Ovary (tissue), 9 donors: ENCODE measurements around the gene VAV2. TPM values are rescaled to one million over a fixed set of nuclear protein-coding genes. Genes with fewer than 3 reads are reported as not detected.

Source experiments
- DNase-seq, 5 donors: peaks; one replicate each; pipeline ENCODE4 v3.0.0-alpha.2; 2019 to 2020
- H3K27ac ChIP-seq, 2 donors: fragments of 200-600 bp; one replicate each; pipeline versions ENCODE4 v1.5.1 to v1.8.0; 2019 to 2022
- H3K27me3 ChIP-seq: fragments of 200-600 bp; one replicate; pipeline ENCODE4 v1.8.0; 2022
- H3K36me3 ChIP-seq: fragments of 200-600 bp; sonication (generic); one replicate; pipeline ENCODE4 v1.5.1; 2019
- H3K4me1 ChIP-seq: one replicate; pipeline ENCODE4 v1.8.1; 2013; ENCODE audit warnings: mild to moderate bottlenecking, moderate library complexity; ENCODE audit not compliant: insufficient read depth
- H3K4me3 ChIP-seq: fragments of 200-600 bp; sonication (generic); one replicate; pipeline ENCODE4 v1.5.1; 2017
- H3K9me3 ChIP-seq, 2 donors: fragments of 200-600 bp in 1 of 2; sonication (generic) in 1 of 2; one replicate each; pipeline versions ENCODE4 v1.5.1 to v1.8.1; 2013 to 2019; ENCODE audit warnings: mild to moderate bottlenecking in 1 of 2, moderate library complexity in 1 of 2
- CTCF ChIP-seq, 3 donors: fragments of 450-650 bp in 2 of 3; fragments of 200-600 bp in 1 of 3; IDR thresholded peaks; one replicate each; pipeline versions ENCODE4 v1.5.1 to v1.8.0; 2016 to 2022; ENCODE audit warnings: antibody characterized with exemption in 3 of 3, mild to moderate bottlenecking in 1 of 3
- EP300 ChIP-seq: sonication (generic); formaldehyde crosslinking; IDR thresholded peaks from one replicate; pipeline ENCODE4 v1.6.1; 2017; ENCODE audit warnings: antibody characterized with exemption
- POLR2A ChIP-seq: fragments of 450-650 bp; IDR thresholded peaks from one replicate; pipeline ENCODE4 v1.6.1; 2017; ENCODE audit warnings: antibody characterized with exemption, mild to moderate bottlenecking, moderate library complexity
- WGBS, 3 donors: extraction: QIAGEN DNeasy Blood & Tissue Kit in 1 of 3; methylation state at CpG; one replicate each; pipeline versions ENCODE4 v1.1.5 to v1.1.7; 2013 to 2017; 5-methylcytosine and 5-hydroxymethylcytosine counted together
- intact Hi-C, 4 donors: fragments of 100-400 bp; cut with DNase I; formaldehyde crosslinking; loops; one replicate each; pipeline versions ENCODE4 v1.11.0 to v1.15.1; 2022 to 2023
- polyA plus RNA-seq, 2 donors: library from polyadenylated mRNA; stranded (reverse); fragments of 200-250 nt in 1 of 2; fragments of 350-450 nt in 1 of 2; fragmentation: Illumina TruSeq in 1 of 2; extraction: RNeasy Lipid Tissue Mini Kit (QIAGEN cat#74804) in 1 of 2; gene quantifications; one replicate each; pipeline ENCODE4 v1.2.3, GENCODE V29; 2013 to 2014
- total RNA-seq, 7 donors: library from RNA; depleted of rRNA in 2 of 7; stranded (reverse); fragments of >200 nt in 2 of 7; fragmentation: NEBNext Ultra II Directional in 3 of 7; extraction: Animal tissue kit (Norgen Biotek cat#: 25700) in 3 of 7; gene quantifications; one replicate each; pipeline versions ENCODE4 v1.1.0 to v1.2.4, GENCODE V29; 2016 to 2023
- donor health status: DM: no; HTN: no; CAD: no; lungs with moderate emphysema.
- donor health status: DM: no; HTN: no; CAD: no.
- donor health status: Bipolar disorder and iron deficiency.
- donor health status: DM: yes; HTN: yes; CAD: no.
- donor health status: DM: no; HTN: no; CAD: no.
- donor health status: DM: yes; HTN: yes; CAD: no.

The VAV2 gene
- total and polyA plus RNA-seq, 9 donors = 3.7 to 14.1 (median 7.8) TPM

- TF ChIP-seq EP300 = no peak
- no peak for TF ChIP-seq CTCF (IDR thresholded peaks at IDR 0.05)
- TF ChIP-seq POLR2A = no peak
- DNase-seq = no peak
- Histone ChIP-seq H3K27me3 (no peaks in the 10 kb centered on the region), H3K4me3 (no peak overlapping the region), H3K9me3 (no peaks in the 10 kb centered on the region), H3K27ac (no peak overlapping the region), H3K4me1 (peaks cover 10% of the 10 kb centered on the region), H3K36me3 (no peaks in the 10 kb centered on the region)
- intact Hi-C loops = no loop called here
- WGBS, 3 donors = 92 to 94% (median 93%) methylated on average over 19 of the region's 19 CpGs
Measured at GRCh38 chr9:133848471-133849109, 143.5 kb downstream of the VAV2 start.

GRCh38 chr9:133846483-133847090, 145.5 kb downstream of the VAV2 start:
- Histone ChIP-seq H3K4me1 (peaks cover 11% of the 10 kb centered on the region), H3K36me3 (no peaks in the 10 kb centered on the region), H3K27me3 (no peaks in the 10 kb centered on the region), H3K9me3 (no peaks in the 10 kb centered on the region), H3K27ac (no peak overlapping the region), H3K4me3 (no peak overlapping the region)
- TF ChIP-seq POLR2A (no peak), EP300 (no peak), CTCF (IDR thresholded peaks at IDR 0.05) (no peak)
- DNase-seq = no peak
- intact Hi-C loops = no loop called here
- 84 to 94% (median 93%) methylated on average over 18 of the region's 18 CpGs for WGBS, 3 donors

GRCh38 chr9:133845440-133845839, 146.7 kb downstream of the VAV2 start:
- Histone ChIP-seq H3K9me3 (no peaks in the 10 kb centered on the region), H3K27me3 (no peaks in the 10 kb centered on the region), H3K36me3 (no peaks in the 10 kb centered on the region), H3K4me3 (no peak overlapping the region), H3K27ac (no peak overlapping the region), H3K4me1 (peaks cover 11% of the 10 kb centered on the region)
- intact Hi-C loops = no loop called here
- peak in 1 of 5 donors; percentile 43 for DNase-seq
- WGBS, 3 donors = 48 to 55% (median 54%) methylated on average over 7 of the region's 7 CpGs
- no peak for TF ChIP-seq POLR2A
- no peak for TF ChIP-seq EP300
- no peak for TF ChIP-seq CTCF (IDR thresholded peaks at IDR 0.05)

GRCh38 chr9:133844881-133845410, 147.2 kb downstream of the VAV2 start:
- H3K4me1 ChIP-seq = peaks cover 11% of the 10 kb centered on the region
- no peak for TF ChIP-seq CTCF (IDR thresholded peaks at IDR 0.05)
- TF ChIP-seq EP300 = no peak
- no peak for TF ChIP-seq POLR2A
- no peaks in the 10 kb centered on the region for H3K36me3 ChIP-seq
- DNase-seq = no peak
- H3K9me3 ChIP-seq = no peaks in the 10 kb centered on the region
- no peak overlapping the region for H3K27ac ChIP-seq
- 72 to 81% (median 81%) methylated on average over 23 of the region's 23 CpGs for WGBS, 3 donors
- H3K4me3 ChIP-seq = no peak overlapping the region
- intact Hi-C loops = no loop called here
- no peaks in the 10 kb centered on the region for H3K27me3 ChIP-seq
